H1 (cell line): ENCODE results near the gene MGAT4B. TPM values are rescaled to one million over a fixed set of nuclear protein-coding genes. Genes with fewer than 3 reads are reported as not detected.

Experiments used
- CBX5 ChIP-seq: fragments of 300-800, 300-1000 bp; sonication (generic); IDR thresholded peaks from 2 replicates; pipeline ENCODE4 v1.7.1; 2016; ENCODE audit warnings: antibody characterized with exemption, low read length, low read depth
- RNF2 ChIP-seq: fragments of 200-900, 300-1000 bp; sonication (generic); IDR thresholded peaks from 2 replicates; pipeline ENCODE4 v1.7.1; 2016; ENCODE audit warnings: borderline replicate concordance, low read depth, mild to moderate bottlenecking, antibody characterized with exemption, low read length; ENCODE audit not compliant: poor library complexity, severe bottlenecking; ENCODE audit errors: missing control alignments
- SAP30 ChIP-seq: fragments of 300-600 bp; sonication (generic); IDR thresholded peaks from 2 replicates; pipeline ENCODE4 v1.7.1; 2012; ENCODE audit warnings: low read length, moderate library complexity, mild to moderate bottlenecking, inconsistent platforms; ENCODE audit not compliant: insufficient read depth, insufficient replicate concordance
- TCF12 ChIP-seq: IDR thresholded peaks from 2 replicates; pipeline ENCODE4 v1.6.1; 2011; ENCODE audit warnings: low read depth, mild to moderate bottlenecking, low read length
- polyA plus RNA-seq, 7 experiments: library from polyadenylated mRNA; depleted of rRNA in 3 of 7; stranded (reverse) in 5 of 7; unstranded in 2 of 7; fragments of >200 nt in 5 of 7; fragments of 200-250 nt in 2 of 7; gene quantifications; 1 replicate in 5 of 7; 2 replicates in 1 of 7; 4 replicates in 1 of 7; pipeline versions ENCODE4 v1.2.1 to v1.2.3, GENCODE V29; 2011 to 2013; ENCODE audit warnings: missing spikeins in 2 of 7, mixed read lengths in 2 of 7
- total RNA-seq: library from RNA; stranded (reverse); fragmentation: NEBNext Ultra II Directional; extraction: Animal tissue kit (Norgen Biotek cat#: 25700); gene quantifications from 2 replicates; pipeline ENCODE4 v1.2.1, GENCODE V29; 2021
- TF ChIP-seq, protein P1 (sequence below): IDR thresholded peaks from 2 replicates; pipeline ENCODE4 v1.6.1; 2012; ENCODE audit warnings: inconsistent platforms

MGAT4B gene
- total and polyA plus RNA-seq, 2 of the 8 experiments (the other 6 are each of a cell fraction or from before 2014, with no cell fraction given): 116 to 128 TPM

DNA sequence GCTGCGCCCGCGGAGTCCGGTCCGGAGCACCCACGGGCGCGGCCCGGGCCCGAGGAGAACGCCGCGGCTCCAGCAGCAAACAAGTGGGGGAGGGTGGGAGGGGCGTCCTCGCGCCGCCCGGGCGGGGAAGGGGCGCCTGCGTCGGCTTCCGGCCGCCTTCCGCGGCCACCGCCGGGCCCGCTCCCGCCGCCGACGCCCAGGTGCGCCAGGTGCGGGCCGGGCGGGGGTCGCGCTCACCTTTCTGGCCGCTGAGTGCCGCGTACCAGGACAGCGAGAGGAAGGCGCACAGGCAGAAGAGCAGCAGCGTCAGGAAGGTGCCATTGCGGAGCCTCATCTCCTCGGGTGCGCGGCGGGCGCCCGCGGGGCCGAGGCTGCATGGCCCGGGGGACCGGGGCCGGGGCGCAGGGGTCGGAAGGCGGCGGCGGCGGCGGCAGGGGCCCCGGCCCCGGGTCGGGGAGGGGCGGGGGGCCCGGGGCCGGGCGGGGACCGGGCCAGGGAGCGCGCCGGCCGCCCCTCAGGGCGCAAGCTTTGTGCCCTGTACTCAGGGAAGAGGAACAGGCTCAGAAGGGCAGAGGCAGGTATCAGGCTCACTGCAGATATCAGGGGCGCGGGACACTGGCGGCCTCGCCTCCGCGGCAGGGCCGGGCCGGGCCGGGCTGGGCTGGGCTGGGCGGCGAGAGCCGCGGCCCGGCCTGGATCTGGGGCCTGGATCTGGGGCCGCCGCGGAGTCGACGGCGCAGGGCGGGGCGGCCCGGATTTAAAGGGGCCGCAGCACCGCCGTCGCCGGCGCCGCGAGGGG lies at the start of gene MGAT4B (continued):
- TF ChIP-seq TCF12: no peak
- TF ChIP-seq SAP30: no peak
- no peak for TF ChIP-seq CBX5
- TF ChIP-seq RNF2: no peak
- TF ChIP-seq, protein P1, sequence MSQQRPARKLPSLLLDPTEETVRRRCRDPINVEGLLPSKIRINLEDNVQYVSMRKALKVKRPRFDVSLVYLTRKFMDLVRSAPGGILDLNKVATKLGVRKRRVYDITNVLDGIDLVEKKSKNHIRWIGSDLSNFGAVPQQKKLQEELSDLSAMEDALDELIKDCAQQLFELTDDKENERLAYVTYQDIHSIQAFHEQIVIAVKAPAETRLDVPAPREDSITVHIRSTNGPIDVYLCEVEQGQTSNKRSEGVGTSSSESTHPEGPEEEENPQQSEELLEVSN: no peak
- TF ChIP-seq, all 59 proteins: peak for 13
